K562 (cell line): ENCODE data around the gene CCSAP. TPM values are rescaled to one million over a fixed set of nuclear protein-coding genes. Genes with fewer than 3 reads are reported as not detected.

Experiments used
- ATAC-seq: fragments of 200-7000 bp; cut with Tn5 transposase; 3 replicates; pipeline ENCODE4 v1.9.1; 2020; ENCODE audit warnings: moderate library complexity
- BruUV-seq: library from RNA; stranded (reverse); fragments of 400-500 nt; replicated peaks from 2 replicates; lab custom pipeline; 2021; lab: Mats Ljungman, UMichigan
- CTCF ChIA-PET: fragments of 300-600 bp; formaldehyde crosslinking; extraction: SDS; loops from one replicate; lab custom pipeline; 2021; ENCODE audit warnings: low intra/inter-chr PET ratio; lab: Yijun Ruan, JAX
- POLR2A ChIA-PET: fragments of 300-600, 350-650 bp; sonication (Branson Sonifier 250); formaldehyde crosslinking; extraction: SDS; loops from one replicate; lab custom pipeline; 2021; ENCODE audit warnings: antibody characterized with exemption, inconsistent platforms; lab: Yijun Ruan, JAX
- DNase-seq, 4 experiments: peaks; one replicate each; pipeline versions ENCODE4 v3.0.0 to v3.0.0-alpha.2; 2011 to 2018; ENCODE audit warnings: low spot score in 3 of 4, mixed read lengths in 3 of 4; ENCODE audit errors: extremely low read depth in 1 of 4
- FAIRE-seq: peaks from 2 replicates; lab custom pipeline; 2011; peaks lifted over from hg19 to GRCh38; lab: Jason Lieb, UNC
- H2AFZ ChIP-seq: 2 replicates; pipeline ENCODE4 v1.6.0; 2011; ENCODE audit warnings: low read depth, low read length, control low read depth, inconsistent platforms
- H3K27ac ChIP-seq: fragments of 200-600 bp; 3 replicates; pipeline ENCODE4 v1.8.0; 2011; ENCODE audit warnings: low read depth, mild to moderate bottlenecking, control low read depth, inconsistent platforms, low read length, moderate library complexity, mixed read lengths; ENCODE audit errors: extremely low read depth
- H3K27me3 ChIP-seq, 2 experiments: fragments of 300-600 bp in 1 of 2; 2 replicates in 1 of 2; 3 replicates in 1 of 2; pipeline versions ENCODE4 v1.6.0 to v1.8.0; 2011; ENCODE audit warnings: inconsistent platforms in 2 of 2, low read length in 2 of 2, mild to moderate bottlenecking in 1 of 2, mixed read lengths in 1 of 2, moderate library complexity in 1 of 2; ENCODE audit not compliant: control insufficient read depth in 2 of 2, insufficient read depth in 2 of 2
- H3K36me3 ChIP-seq: fragments of 300-600 bp; 3 replicates; pipeline ENCODE4 v1.8.0; 2011; ENCODE audit warnings: mild to moderate bottlenecking, low read length, inconsistent platforms; ENCODE audit not compliant: control insufficient read depth, insufficient read depth
- H3K4me1 ChIP-seq, 2 experiments: fragments of 200-600 bp in 1 of 2; replicated peaks in 1 of 2; 2 replicates in 1 of 2; 3 replicates in 1 of 2; pipeline versions ENCODE4 v1.5.1 to v1.8.0; 2011; ENCODE audit warnings: inconsistent platforms in 2 of 2, low read length in 2 of 2, mild to moderate bottlenecking in 1 of 2, mixed read lengths in 1 of 2, moderate library complexity in 1 of 2; ENCODE audit not compliant: control insufficient read depth in 2 of 2, insufficient read depth in 2 of 2
- H3K4me2 ChIP-seq: 2 replicates; pipeline ENCODE4 v1.6.1; 2011; ENCODE audit warnings: low read length, control low read depth, inconsistent platforms, mixed read lengths; ENCODE audit not compliant: insufficient read depth
- H3K4me3 ChIP-seq: fragments of 200-600 bp; sonication (generic), shearing (Covaris generic); 2 replicates; pipeline ENCODE4 v1.5.1; 2016; ENCODE audit warnings: control low read depth, inconsistent platforms
- H3K79me2 ChIP-seq: fragments of 200-600 bp; 3 replicates; pipeline ENCODE4 v1.8.0; 2011; ENCODE audit warnings: low read length, inconsistent platforms; ENCODE audit not compliant: control insufficient read depth, insufficient read depth
- H3K9ac ChIP-seq, 2 experiments: 2 replicates each; pipeline versions ENCODE4 v1.6.0 to v1.6.1; 2011; ENCODE audit warnings: low read depth in 2 of 2, low read length in 2 of 2, control low read depth in 1 of 2, inconsistent platforms in 1 of 2, mild to moderate bottlenecking in 1 of 2, mixed read lengths in 1 of 2; ENCODE audit not compliant: insufficient read depth in 1 of 2
- H3K9me1 ChIP-seq: one replicate; pipeline ENCODE4 v1.6.0; 2011; ENCODE audit warnings: inconsistent platforms, mild to moderate bottlenecking, low read length, moderate library complexity; ENCODE audit not compliant: control insufficient read depth, insufficient read depth
- H3K9me3 ChIP-seq: replicated peaks from 2 replicates; pipeline ENCODE4 v1.5.1; 2011; ENCODE audit warnings: low read depth, low read length, inconsistent platforms; ENCODE audit not compliant: control insufficient read depth, insufficient read depth
- H4K20me1 ChIP-seq: replicated peaks from 2 replicates; pipeline ENCODE4 v1.6.1; 2011; ENCODE audit warnings: low read length, inconsistent platforms, mixed read lengths; ENCODE audit not compliant: control insufficient read depth, insufficient read depth
- CEBPB ChIP-seq: fragments of 450-650 bp; IDR thresholded peaks from 2 replicates; pipeline ENCODE4 v1.6.1; 2016; ENCODE audit warnings: missing genetic modification characterization, missing compliant biosample characterization
- DMBX1 ChIP-seq: fragments of 250-450 bp; sonication (Bioruptor Pico); IDR thresholded peaks from 2 replicates; pipeline ENCODE4 v1.8.0; 2022; ENCODE audit warnings: inconsistent platforms, mild to moderate bottlenecking, moderate library complexity, borderline replicate concordance
- NR0B1 ChIP-seq: fragments of 450-650 bp; IDR thresholded peaks from one replicate; pipeline ENCODE4 v1.6.1; 2018; ENCODE audit warnings: mild to moderate bottlenecking, moderate library complexity; ENCODE audit not compliant: partially characterized antibody
- SMARCA4 ChIP-seq: fragments of 450-650 bp; IDR thresholded peaks from 2 replicates; pipeline ENCODE4 v1.6.1; 2016
- TCF15 ChIP-seq: fragments of 250-450 bp; sonication (Bioruptor Pico); IDR thresholded peaks from 2 replicates; pipeline ENCODE4 v1.8.0; 2022; ENCODE audit warnings: moderate library complexity, mild to moderate bottlenecking, inconsistent platforms
- TRIM24 ChIP-seq, 2 experiments: fragments of 450-650 bp; IDR thresholded peaks; 2 replicates each; pipeline ENCODE4 v1.6.1; 2016
- ZFP36 ChIP-seq: fragments of 150-350 bp; IDR thresholded peaks from 2 replicates; pipeline ENCODE4 v1.6.1; 2018; ENCODE audit warnings: low read length, low read depth; ENCODE audit not compliant: partially characterized antibody
- ZFPM2 ChIP-seq: fragments of 250-450 bp; sonication (Bioruptor Pico); IDR thresholded peaks from 2 replicates; pipeline ENCODE4 v1.5.1; 2022; ENCODE audit warnings: mild to moderate bottlenecking
- ZNF431 ChIP-seq: sonication (generic); formaldehyde crosslinking; IDR thresholded peaks from 2 replicates; pipeline ENCODE4 v1.8.0; 2022; ENCODE audit warnings: mild to moderate bottlenecking, missing genetic modification reagents
- ZNF445 ChIP-seq: fragments of 250-450 bp; sonication (Bioruptor Pico); IDR thresholded peaks from 2 replicates; pipeline ENCODE4 v1.4.0; 2020; ENCODE audit warnings: low read depth, mild to moderate bottlenecking, moderate library complexity
- ZNF717 ChIP-seq: fragments of 250-450 bp; sonication (Bioruptor Pico); IDR thresholded peaks from 2 replicates; pipeline ENCODE4 v1.5.0; 2021
- WGBS: fragments of 100-300 bp; shearing (Covaris generic); methylation state at CpG from one replicate; pipeline ENCODE4 v1.1.6; 2016; ENCODE audit warnings: low coverage, mixed read lengths; ENCODE audit not compliant: insufficient coverage; ENCODE audit errors: missing lambda C conversion rate; 5-methylcytosine and 5-hydroxymethylcytosine counted together
- in situ Hi-C: fragments of 300-500 bp; cut with MboI; formaldehyde crosslinking; loops from 4 replicates; pipeline ENCODE4 v1.15.0; 2018; ENCODE audit warnings: inconsistent platforms, mixed read lengths
- intact Hi-C: fragments of 100-400 bp; cut with micrococcal nuclease; formaldehyde crosslinking; loops from 2 replicates; pipeline ENCODE4 v1.14.2; 2022
- polyA plus RNA-seq, 8 experiments: library from polyadenylated mRNA; depleted of rRNA in 4 of 8; stranded (reverse) in 5 of 8; unstranded in 3 of 8; fragments of >200 nt; fragmentation: Nextera tagmentation in 2 of 8; fragmentation: Illumina TruSeq in 1 of 8; extraction: Ambion mirVana in 2 of 8; extraction: Trizol in 1 of 8; gene quantifications; 2 replicates each; pipeline versions ENCODE4 v1.2.1 to v1.2.3, GENCODE V29; 2011 to 2014; ENCODE audit warnings: inconsistent platforms in 1 of 8, missing spikeins in 1 of 8
- total RNA-seq, 7 experiments: library from RNA; depleted of rRNA in 6 of 7; stranded (reverse); fragments of >200 nt in 6 of 7; fragmentation: Illumina TruSeq in 2 of 7; extraction: Trizol in 2 of 7; gene quantifications; 2 replicates each; pipeline versions ENCODE4 v1.2.1 to v1.2.3, GENCODE V29; 2011 to 2021; ENCODE audit warnings: low replicate concordance in 1 of 7

CCSAP gene
- total and polyA plus RNA-seq, 9 of the 15 experiments (the other 6 are each of a cell fraction or from before 2014, with no cell fraction given), result 3.6 to 15.9 (median 9.5) TPM

GRCh38 chr1:229365569-229365968 lies 22.7 kb upstream of the CCSAP start:
- ChIA-PET CTCF (no interaction called here), POLR2A (interaction anchor here (0.8 kb wide), 1 partner anchor 32 kb away, joined by 3 read pairs; no protein-coding TSS in a partner anchor)
- BruUV-seq, result no TSS peak

More at GRCh38 chr1:229365569-229365968, 22.7 kb upstream of the CCSAP start:
- Histone ChIP-seq H3K4me3 (no peak overlapping the region), H4K20me1 (no peaks in the 10 kb centered on the region), H3K79me2 (no peaks in the 10 kb centered on the region), H3K9me3 (peaks cover 4% of the 10 kb centered on the region), H3K9ac (no peak overlapping the region), H3K4me1 (no peaks in the 10 kb centered on the region), H3K36me3 (no peaks in the 10 kb centered on the region), H3K9me1 (no peaks in the 10 kb centered on the region), H3K27me3 (peaks cover 28 to 46% of the 10 kb centered on the region in 2 experiments), H3K27ac (no peak overlapping the region), H2AFZ (no peak overlapping the region), H3K4me2 (no peak overlapping the region)
- WGBS, result 0% methylated on average over 2 of the region's 2 CpGs
- ATAC-seq, result no peak
- TF ChIP-seq TCF15 (CRISPR knock-in tag) (no peak), TRIM24 (IDR thresholded peaks at IDR 0.05) (0 out of 4 replicates have a peak, but pooled peaks of 1 of the 2 experiments have one; percentile 22), ZNF431 (peak; percentile 86), CEBPB (tag) (no peak), ZNF445 (CRISPR knock-in tag) (no peak), SMARCA4 (no peak), NR0B1 (no peak), ZNF717 (CRISPR knock-in tag) (no peak), ZFP36 (peak; percentile 33), ZFPM2 (CRISPR knock-in tag) (no peak), DMBX1 (CRISPR knock-in tag) (no peak)
- in situ Hi-C loops, result no loop called here
- no peak for FAIRE-seq
- no peak for DNase-seq
- intact Hi-C loops, result no loop called here
